Measurements from ENCODE around the gene GPR160. TPM values are rescaled to one million over a fixed set of nuclear protein-coding genes. Genes with fewer than 3 reads are reported as not detected.

GPR160 gene
- total and polyA plus RNA-seq, 4 donors, result 0.99 to 7.2 (median 1.7) TPM

- WGBS, result 89% methylated on average over 1 of the region's 1 CpG
- Histone ChIP-seq H3K27ac (ENCODE audit: low read depth in 1 of 2, low read length in 2 of 2) (no peak overlapping the region), H3K4me1 (ENCODE audit: control insufficient read depth in 4 of 4, insufficient read depth in 4 of 4, low read length in 3 of 4) (no peaks in the 10 kb centered on the region), H3K27me3 (ENCODE audit: control insufficient read depth in 4 of 4, insufficient read depth in 4 of 4, low read length in 3 of 4) (no peaks in the 10 kb centered on the region), H3K9me3 (ENCODE audit: control insufficient read depth in 4 of 4, low read length in 3 of 4) (no peaks in the 10 kb centered on the region), H3K36me3 (ENCODE audit: control insufficient read depth in 4 of 4, insufficient read depth in 3 of 4, low read depth in 1 of 4, low read length in 3 of 4) (no peaks in the 10 kb centered on the region), H3K9ac (ENCODE audit: low read depth in 1 of 2, low read length in 2 of 2) (no peak overlapping the region), H3K4me3 (ENCODE audit: low read depth in 1 of 3, low read length in 3 of 3) (no peak overlapping the region)
- peak; percentile 54 to 62 for TF ChIP-seq RAD21 (IDR thresholded peaks at IDR 0.05)
- TF ChIP-seq CTCF (IDR thresholded peaks at IDR 0.05; ENCODE audit: low read depth, low read length, missing input control), result peak; percentile 25
- no peak for TF ChIP-seq YY1 (IDR thresholded peaks at IDR 0.05)
- DNase-seq (ENCODE audit: low spot score), result no peak
Measured at GRCh38 chr3:170054204-170054603, 16.4 kb downstream of the GPR160 start.

DNA sequence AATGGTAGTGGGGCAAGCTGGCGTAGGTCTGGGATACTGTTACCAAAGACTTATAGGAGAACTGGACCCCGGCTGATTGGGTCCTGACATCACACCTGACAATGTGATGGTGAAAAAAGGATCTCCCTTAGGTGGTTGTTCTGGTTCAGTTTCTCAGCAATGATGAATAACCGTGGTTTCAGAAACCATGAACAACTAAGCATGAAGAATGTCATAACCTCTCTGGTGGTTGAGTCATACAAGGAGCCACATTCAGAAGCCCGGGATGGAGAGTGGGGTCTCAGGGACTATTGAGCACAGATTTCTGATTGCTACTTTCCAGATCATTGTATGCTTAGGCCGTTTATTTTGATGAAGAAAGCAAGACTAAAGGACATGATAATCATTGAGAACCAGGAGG lies 17.4 kb downstream of the GPR160 start:
- no peak overlapping the region for H3K9ac ChIP-seq (ENCODE audit: low read depth in 1 of 2, low read length in 2 of 2)
- no peaks in the 10 kb centered on the region for H3K9me3 ChIP-seq (ENCODE audit: control insufficient read depth in 4 of 4, low read length in 3 of 4)
- DNase-seq (ENCODE audit: low spot score), result no peak
- no peaks in the 10 kb centered on the region for H3K27me3 ChIP-seq (ENCODE audit: control insufficient read depth in 4 of 4, insufficient read depth in 4 of 4, low read length in 3 of 4)
- H3K27ac ChIP-seq (ENCODE audit: low read depth in 1 of 2, low read length in 2 of 2), result no peak overlapping the region
- TF ChIP-seq FOXA2 (IDR thresholded peaks at IDR 0.05) (no peak), HNF4G (IDR thresholded peaks at IDR 0.05) (no peak), YY1 (IDR thresholded peaks at IDR 0.05) (no peak), ATF3 (IDR thresholded peaks at IDR 0.05) (no peak), JUND (IDR thresholded peaks at IDR 0.05) (no peak), HNF4A (conservative IDR thresholded peaks at IDR 0.05) (no peak), RAD21 (IDR thresholded peaks at IDR 0.05) (no peak), GABPA (IDR thresholded peaks at IDR 0.05 in 1 of 2, conservative IDR thresholded peaks at IDR 0.05 in 1 of 2) (no peak), SP1 (IDR thresholded peaks at IDR 0.05) (no peak), NR2F2 (IDR thresholded peaks at IDR 0.05) (no peak), REST (IDR thresholded peaks at IDR 0.05) (no peak), CTCF (IDR thresholded peaks at IDR 0.05; ENCODE audit: low read depth, low read length, missing input control) (no peak), RXRA (IDR thresholded peaks at IDR 0.05) (no peak), FOXA1 (IDR thresholded peaks at IDR 0.05) (no peak), EGR1 (IDR thresholded peaks at IDR 0.05; ENCODE audit: low read depth in 2 of 2) (no peak), TAF1 (conservative IDR thresholded peaks at IDR 0.05) (no peak), MAX (IDR thresholded peaks at IDR 0.05) (no peak)
- TF ChIP-seq, protein P1, sequence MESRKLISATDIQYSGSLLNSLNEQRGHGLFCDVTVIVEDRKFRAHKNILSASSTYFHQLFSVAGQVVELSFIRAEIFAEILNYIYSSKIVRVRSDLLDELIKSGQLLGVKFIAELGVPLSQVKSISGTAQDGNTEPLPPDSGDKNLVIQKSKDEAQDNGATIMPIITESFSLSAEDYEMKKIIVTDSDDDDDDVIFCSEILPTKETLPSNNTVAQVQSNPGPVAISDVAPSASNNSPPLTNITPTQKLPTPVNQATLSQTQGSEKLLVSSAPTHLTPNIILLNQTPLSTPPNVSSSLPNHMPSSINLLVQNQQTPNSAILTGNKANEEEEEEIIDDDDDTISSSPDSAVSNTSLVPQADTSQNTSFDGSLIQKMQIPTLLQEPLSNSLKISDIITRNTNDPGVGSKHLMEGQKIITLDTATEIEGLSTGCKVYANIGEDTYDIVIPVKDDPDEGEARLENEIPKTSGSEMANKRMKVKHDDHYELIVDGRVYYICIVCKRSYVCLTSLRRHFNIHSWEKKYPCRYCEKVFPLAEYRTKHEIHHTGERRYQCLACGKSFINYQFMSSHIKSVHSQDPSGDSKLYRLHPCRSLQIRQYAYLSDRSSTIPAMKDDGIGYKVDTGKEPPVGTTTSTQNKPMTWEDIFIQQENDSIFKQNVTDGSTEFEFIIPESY (IDR thresholded peaks at IDR 0.05), result no peak
- no peak overlapping the region for H3K4me3 ChIP-seq (ENCODE audit: low read depth in 1 of 3, low read length in 3 of 3)
- 85% methylated on average over 5 of the region's 5 CpGs for WGBS
- no peaks in the 10 kb centered on the region for H3K36me3 ChIP-seq (ENCODE audit: control insufficient read depth in 4 of 4, insufficient read depth in 3 of 4, low read depth in 1 of 4, low read length in 3 of 4)
- no peaks in the 10 kb centered on the region for H3K4me1 ChIP-seq (ENCODE audit: control insufficient read depth in 4 of 4, insufficient read depth in 4 of 4, low read length in 3 of 4)

Data from liver (tissue), 9 donors.